HepG2 (cell line): ENCODE data around the gene GALR1. TPM values are rescaled to one million over a fixed set of nuclear protein-coding genes. Genes with fewer than 3 reads are reported as not detected.

Experiments
- ATAC-seq: fragments of 200-7000 bp; cut with Tn5 transposase; 3 replicates; pipeline ENCODE4 v1.9.1; 2020; ENCODE audit warnings: mild to moderate bottlenecking, moderate library complexity
- BruUV-seq: library from RNA; stranded (reverse); fragments of 400-500 nt; replicated peaks from 2 replicates; lab custom pipeline; 2021; lab: Mats Ljungman, UMichigan
- CTCF ChIA-PET: fragments of 300-600 bp; formaldehyde crosslinking; extraction: SDS; loops from one replicate; lab custom pipeline; 2021; ENCODE audit warnings: low total read pairs, inconsistent platforms, low intra/inter-chr PET ratio; lab: Yijun Ruan, JAX
- POLR2A ChIA-PET: fragments of 350-600 bp; sonication (Branson Sonifier 250); formaldehyde crosslinking; loops from one replicate; lab custom pipeline; 2020; ENCODE audit warnings: antibody characterized with exemption, inconsistent platforms; lab: Yijun Ruan, JAX
- DNase-seq: peaks from one replicate; pipeline ENCODE4 v3.0.0-alpha.2; 2015; ENCODE audit warnings: low spot score
- FAIRE-seq: peaks from 3 replicates; lab custom pipeline; 2011; peaks lifted over from hg19 to GRCh38; lab: Jason Lieb, UNC
- H2AFZ ChIP-seq: one replicate; pipeline ENCODE4 v1.6.1; 2011; ENCODE audit warnings: low read length, inconsistent platforms
- H3K27ac ChIP-seq: fragments of 300-600 bp; 3 replicates; pipeline ENCODE4 v1.8.0; 2011; ENCODE audit warnings: mixed run types, mild to moderate bottlenecking, mixed read lengths, low read length, inconsistent platforms; ENCODE audit not compliant: insufficient read depth; ENCODE audit errors: extremely low read length
- H3K27me3 ChIP-seq, 2 experiments: fragments of 200-600 bp in 1 of 2; 2 replicates in 1 of 2; 3 replicates in 1 of 2; pipeline versions ENCODE4 v1.6.0 to v1.8.0; 2011; ENCODE audit warnings: low read length in 2 of 2, mild to moderate bottlenecking in 2 of 2, moderate library complexity in 2 of 2, inconsistent platforms in 1 of 2; ENCODE audit not compliant: insufficient read depth in 2 of 2, control insufficient read depth in 1 of 2
- H3K36me3 ChIP-seq, 2 experiments: fragments of 200-600 bp in 1 of 2; replicated peaks in 1 of 2; 2 replicates in 1 of 2; 3 replicates in 1 of 2; pipeline versions ENCODE4 v1.5.1 to v1.8.0; 2011; ENCODE audit warnings: low read length in 2 of 2, inconsistent platforms in 1 of 2; ENCODE audit not compliant: insufficient read depth in 2 of 2, control insufficient read depth in 1 of 2
- H3K4me1 ChIP-seq: 2 replicates; pipeline ENCODE4 v1.5.1; 2012; ENCODE audit warnings: low read length, inconsistent platforms; ENCODE audit not compliant: insufficient read depth
- H3K4me2 ChIP-seq: 2 replicates; pipeline ENCODE4 v1.6.0; 2011; ENCODE audit warnings: low read depth, low read length, inconsistent platforms
- H3K4me3 ChIP-seq, 3 experiments: fragments of 200-600 bp in 1 of 3; sonication (generic), shearing (Covaris generic) in 1 of 3; replicated peaks in 1 of 3; 2 replicates each; pipeline ENCODE4 v1.5.1; 2011 to 2016; ENCODE audit warnings: low read length in 3 of 3, inconsistent platforms in 2 of 3, low read depth in 2 of 3, mild to moderate bottlenecking in 2 of 3, control low read depth in 1 of 3, mixed read lengths in 1 of 3; ENCODE audit not compliant: insufficient read depth in 1 of 3
- H3K79me2 ChIP-seq: one replicate; pipeline ENCODE4 v1.6.1; 2011; ENCODE audit warnings: low read length, inconsistent platforms; ENCODE audit not compliant: insufficient read depth
- H3K9ac ChIP-seq: 2 replicates; pipeline ENCODE4 v1.6.0; 2011; ENCODE audit warnings: mild to moderate bottlenecking, low read depth, low read length, inconsistent platforms; ENCODE audit not compliant: insufficient read depth
- H3K9me3 ChIP-seq: 2 replicates; pipeline ENCODE4 v1.5.1; 2012; ENCODE audit warnings: mild to moderate bottlenecking, low read length
- H4K20me1 ChIP-seq: 2 replicates; pipeline ENCODE4 v1.6.0; 2011; ENCODE audit warnings: inconsistent platforms, mild to moderate bottlenecking, low read length, moderate library complexity; ENCODE audit not compliant: insufficient read depth
- ARNT ChIP-seq: fragments of 450-650 bp; IDR thresholded peaks from 2 replicates; pipeline ENCODE4 v1.6.1; 2017
- BRCA1 ChIP-seq: sonication (generic); formaldehyde crosslinking; IDR thresholded peaks from 2 replicates; pipeline ENCODE4 v1.4.0; 2020; ENCODE audit warnings: missing genetic modification reagents
- CHCHD3 ChIP-seq: sonication (generic); formaldehyde crosslinking; IDR thresholded peaks from 2 replicates; pipeline ENCODE4 v1.8.0; 2022; ENCODE audit warnings: mild to moderate bottlenecking, missing genetic modification reagents, moderate library complexity
- FOXJ3 ChIP-seq: sonication (generic); formaldehyde crosslinking; IDR thresholded peaks from 2 replicates; pipeline ENCODE4 v1.4.0; 2020; ENCODE audit warnings: missing genetic modification reagents, mild to moderate bottlenecking, borderline replicate concordance
- GATAD1 ChIP-seq: IDR thresholded peaks from 2 replicates; pipeline ENCODE4 v1.6.1; 2016; ENCODE audit warnings: missing genetic modification reagents, missing compliant biosample characterization
- GPN1 ChIP-seq: sonication (generic); formaldehyde crosslinking; IDR thresholded peaks from 2 replicates; pipeline ENCODE4 v1.5.1; 2020; ENCODE audit warnings: missing genetic modification reagents, borderline replicate concordance
- KAT2B ChIP-seq: fragments of 150-350 bp; IDR thresholded peaks from 2 replicates; pipeline ENCODE4 v1.6.1; 2014; ENCODE audit warnings: low read depth, low read length, borderline replicate concordance
- KLF13 ChIP-seq: sonication (generic); formaldehyde crosslinking; IDR thresholded peaks from 2 replicates; pipeline ENCODE4 v1.4.0; 2020; ENCODE audit warnings: mild to moderate bottlenecking, missing genetic modification reagents
- MAFK ChIP-seq, 2 experiments: IDR thresholded peaks in 1 of 2; conservative IDR thresholded peaks in 1 of 2; 2 replicates each; pipeline ENCODE4 v1.6.1; 2011; ENCODE audit warnings: improper control_type of control experiment in 2 of 2, low read length in 2 of 2
- REPIN1 ChIP-seq: sonication (generic); formaldehyde crosslinking; IDR thresholded peaks from 2 replicates; pipeline ENCODE4 v1.8.0; 2022; ENCODE audit warnings: missing genetic modification reagents, low read depth, mild to moderate bottlenecking, borderline replicate concordance
- SETDB1 ChIP-seq: sonication (generic); formaldehyde crosslinking; IDR thresholded peaks from 2 replicates; pipeline ENCODE4 v1.5.1; 2020; ENCODE audit warnings: missing genetic modification reagents, mild to moderate bottlenecking, borderline replicate concordance
- TSC22D2 ChIP-seq: sonication (generic); formaldehyde crosslinking; IDR thresholded peaks from 2 replicates; pipeline ENCODE4 v1.5.1; 2020; ENCODE audit warnings: missing genetic modification reagents, mild to moderate bottlenecking, borderline replicate concordance
- ZNF143 ChIP-seq: sonication (generic); formaldehyde crosslinking; IDR thresholded peaks from 2 replicates; pipeline ENCODE4 v1.4.0; 2020; ENCODE audit warnings: missing genetic modification reagents
- ZNF256 ChIP-seq: sonication (generic); formaldehyde crosslinking; conservative IDR thresholded peaks from 2 replicates; pipeline ENCODE4 v1.4.0; 2020; ENCODE audit warnings: missing genetic modification reagents
- ZNF34 ChIP-seq: sonication (generic); formaldehyde crosslinking; IDR thresholded peaks from 2 replicates; pipeline ENCODE4 v1.4.0; 2020; ENCODE audit warnings: mild to moderate bottlenecking, missing genetic modification reagents, borderline replicate concordance
- ZNF672 ChIP-seq: sonication (generic); formaldehyde crosslinking; IDR thresholded peaks from 2 replicates; pipeline ENCODE4 v1.8.1; 2022; ENCODE audit warnings: missing genetic modification reagents
- ZSCAN20 ChIP-seq: sonication (generic); formaldehyde crosslinking; IDR thresholded peaks from 2 replicates; pipeline ENCODE4 v1.4.0; 2020; ENCODE audit warnings: missing genetic modification reagents, mild to moderate bottlenecking, borderline replicate concordance
- WGBS: methylation state at CpG from one replicate; pipeline ENCODE4 v1.1.6; 2017; ENCODE audit warnings: low lambda C conversion rate; 5-methylcytosine and 5-hydroxymethylcytosine counted together
- in situ Hi-C: cut with HindIII; loops from 2 replicates; pipeline ENCODE4 v1.10.0; 2017; ENCODE audit warnings: low pct_unique_long_range_greater_than_20kb; ENCODE audit not compliant: extremely low pct_ligation_motif_present
- intact Hi-C: fragments of 100-400 bp; cut with micrococcal nuclease; formaldehyde crosslinking; loops from one replicate; pipeline ENCODE4 v1.10.0; 2022; ENCODE audit not compliant: unreplicated experiment
- polyA plus RNA-seq, 8 experiments: library from polyadenylated mRNA; depleted of rRNA in 3 of 8; stranded (reverse) in 7 of 8; unstranded in 1 of 8; fragments of >200 nt; fragmentation: Illumina TruSeq in 4 of 8; extraction: Trizol in 4 of 8; gene quantifications; 2 replicates each; pipeline versions ENCODE4 v1.2.1 to v1.2.3, GENCODE V29; 2011 to 2016; ENCODE audit warnings: low read depth in 4 of 8, missing spikeins in 1 of 8, mixed read lengths in 1 of 8; ENCODE audit not compliant: insufficient read depth in 1 of 8
- total RNA-seq, 5 experiments: library from RNA; depleted of rRNA; stranded (reverse); fragments of >200 nt; fragmentation: Illumina TruSeq; extraction: Trizol; gene quantifications; 2 replicates each; pipeline ENCODE4 v1.2.3, GENCODE V29; 2016; ENCODE audit warnings: low read depth in 1 of 5
- TF ChIP-seq, protein P1 (sequence below): sonication (generic); formaldehyde crosslinking; IDR thresholded peaks from 2 replicates; pipeline ENCODE4 v1.9.0; 2022; ENCODE audit warnings: missing genetic modification reagents, mild to moderate bottlenecking, borderline replicate concordance
- TF ChIP-seq, protein P2 (sequence below): IDR thresholded peaks from 2 replicates; pipeline ENCODE4 v1.6.1; 2018; ENCODE audit warnings: missing genetic modification reagents
- TF ChIP-seq, protein P3 (sequence below): sonication (generic); formaldehyde crosslinking; IDR thresholded peaks from 2 replicates; pipeline ENCODE4 v1.4.0; 2020; ENCODE audit warnings: missing genetic modification reagents

GALR1 gene
- total and polyA plus RNA-seq, 2 of the 13 experiments (the other 11 are each of a cell fraction or from before 2014, with no cell fraction given): not detected

DNA sequence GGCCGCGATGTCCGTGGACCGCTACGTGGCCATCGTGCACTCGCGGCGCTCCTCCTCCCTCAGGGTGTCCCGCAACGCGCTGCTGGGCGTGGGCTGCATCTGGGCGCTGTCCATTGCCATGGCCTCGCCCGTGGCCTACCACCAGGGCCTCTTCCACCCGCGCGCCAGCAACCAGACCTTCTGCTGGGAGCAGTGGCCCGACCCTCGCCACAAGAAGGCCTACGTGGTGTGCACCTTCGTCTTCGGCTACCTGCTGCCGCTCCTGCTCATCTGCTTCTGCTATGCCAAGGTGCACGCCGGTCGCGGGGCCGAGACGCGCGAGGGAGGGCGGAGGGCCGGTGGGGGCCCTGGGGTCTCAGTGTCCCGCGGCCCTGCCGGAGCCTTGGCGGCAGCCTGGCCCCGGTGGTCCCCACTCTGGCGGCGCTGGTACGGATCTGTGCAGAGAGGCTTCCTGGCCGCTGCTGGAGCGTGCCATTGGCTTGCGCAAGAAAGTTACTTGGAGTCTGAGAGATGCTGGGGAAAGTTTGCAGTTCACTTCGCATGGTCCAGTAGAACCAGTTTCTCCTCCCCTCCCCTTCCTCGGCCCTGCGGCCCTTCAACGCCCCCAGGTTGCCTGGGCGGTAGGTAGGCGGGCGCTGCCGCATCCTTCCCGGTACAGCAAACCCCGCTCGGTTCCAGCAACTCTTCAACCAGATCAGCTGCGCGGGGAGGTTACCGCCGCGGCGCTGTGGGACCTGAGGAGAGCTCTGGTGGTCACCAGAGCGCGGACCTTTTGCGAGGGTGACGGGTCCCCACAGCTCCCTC lies 1.5 kb downstream of the GALR1 start:
- ATAC-seq (no peak), DNase-seq (no peak), FAIRE-seq (no peak)
- WGBS: 53% methylated on average over 36 of the region's 67 CpGs
- no peak for TF ChIP-seq ZNF34 (CRISPR knock-in tag)
- no peak for TF ChIP-seq ZNF143 (CRISPR knock-in tag)
- TF ChIP-seq KAT2B: no peak
- no peak for TF ChIP-seq GPN1 (CRISPR knock-in tag)
- TF ChIP-seq ZNF672 (CRISPR knock-in tag): no peak
- TF ChIP-seq CHCHD3 (CRISPR knock-in tag): no peak
- TF ChIP-seq, protein P1, sequence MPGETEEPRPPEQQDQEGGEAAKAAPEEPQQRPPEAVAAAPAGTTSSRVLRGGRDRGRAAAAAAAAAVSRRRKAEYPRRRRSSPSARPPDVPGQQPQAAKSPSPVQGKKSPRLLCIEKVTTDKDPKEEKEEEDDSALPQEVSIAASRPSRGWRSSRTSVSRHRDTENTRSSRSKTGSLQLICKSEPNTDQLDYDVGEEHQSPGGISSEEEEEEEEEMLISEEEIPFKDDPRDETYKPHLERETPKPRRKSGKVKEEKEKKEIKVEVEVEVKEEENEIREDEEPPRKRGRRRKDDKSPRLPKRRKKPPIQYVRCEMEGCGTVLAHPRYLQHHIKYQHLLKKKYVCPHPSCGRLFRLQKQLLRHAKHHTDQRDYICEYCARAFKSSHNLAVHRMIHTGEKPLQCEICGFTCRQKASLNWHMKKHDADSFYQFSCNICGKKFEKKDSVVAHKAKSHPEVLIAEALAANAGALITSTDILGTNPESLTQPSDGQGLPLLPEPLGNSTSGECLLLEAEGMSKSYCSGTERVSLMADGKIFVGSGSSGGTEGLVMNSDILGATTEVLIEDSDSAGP (CRISPR knock-in tag): no peak
- TF ChIP-seq SETDB1 (CRISPR knock-in tag): no peak
- no peak for TF ChIP-seq MAFK (conservative IDR thresholded peaks at IDR 0.05 in 1 of 2, IDR thresholded peaks at IDR 0.05 in 1 of 2; ENCODE audit: low read length in 2 of 2)
- TF ChIP-seq KLF13 (CRISPR knock-in tag): no peak
- no peak for TF ChIP-seq GATAD1 (CRISPR knock-in tag)
- TF ChIP-seq, protein P2, sequence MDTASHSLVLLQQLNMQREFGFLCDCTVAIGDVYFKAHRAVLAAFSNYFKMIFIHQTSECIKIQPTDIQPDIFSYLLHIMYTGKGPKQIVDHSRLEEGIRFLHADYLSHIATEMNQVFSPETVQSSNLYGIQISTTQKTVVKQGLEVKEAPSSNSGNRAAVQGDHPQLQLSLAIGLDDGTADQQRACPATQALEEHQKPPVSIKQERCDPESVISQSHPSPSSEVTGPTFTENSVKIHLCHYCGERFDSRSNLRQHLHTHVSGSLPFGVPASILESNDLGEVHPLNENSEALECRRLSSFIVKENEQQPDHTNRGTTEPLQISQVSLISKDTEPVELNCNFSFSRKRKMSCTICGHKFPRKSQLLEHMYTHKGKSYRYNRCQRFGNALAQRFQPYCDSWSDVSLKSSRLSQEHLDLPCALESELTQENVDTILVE (CRISPR knock-in tag): no peak
- no peak for TF ChIP-seq TSC22D2 (CRISPR knock-in tag)
- no peak for TF ChIP-seq REPIN1
- no peak for TF ChIP-seq ARNT
- TF ChIP-seq FOXJ3: no peak
- TF ChIP-seq, protein P3, sequence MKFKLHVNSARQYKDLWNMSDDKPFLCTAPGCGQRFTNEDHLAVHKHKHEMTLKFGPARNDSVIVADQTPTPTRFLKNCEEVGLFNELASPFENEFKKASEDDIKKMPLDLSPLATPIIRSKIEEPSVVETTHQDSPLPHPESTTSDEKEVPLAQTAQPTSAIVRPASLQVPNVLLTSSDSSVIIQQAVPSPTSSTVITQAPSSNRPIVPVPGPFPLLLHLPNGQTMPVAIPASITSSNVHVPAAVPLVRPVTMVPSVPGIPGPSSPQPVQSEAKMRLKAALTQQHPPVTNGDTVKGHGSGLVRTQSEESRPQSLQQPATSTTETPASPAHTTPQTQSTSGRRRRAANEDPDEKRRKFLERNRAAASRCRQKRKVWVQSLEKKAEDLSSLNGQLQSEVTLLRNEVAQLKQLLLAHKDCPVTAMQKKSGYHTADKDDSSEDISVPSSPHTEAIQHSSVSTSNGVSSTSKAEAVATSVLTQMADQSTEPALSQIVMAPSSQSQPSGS (CRISPR knock-in tag): no peak
- TF ChIP-seq ZSCAN20: no peak
- TF ChIP-seq ZNF256 (CRISPR knock-in tag): no peak
- no peak for TF ChIP-seq BRCA1 (CRISPR knock-in tag)
- no peak overlapping the region for H2AFZ ChIP-seq
- H3K9me3 ChIP-seq: no peaks in the 10 kb centered on the region
- no peaks in the 10 kb centered on the region for H3K4me1 ChIP-seq
- POLR2A ChIA-PET: no interaction called here
- H3K79me2 ChIP-seq: no peaks in the 10 kb centered on the region
- H4K20me1 ChIP-seq: no peaks in the 10 kb centered on the region
- no TSS peak for BruUV-seq
- H3K4me2 ChIP-seq: no peak overlapping the region
- CTCF ChIA-PET: no interaction called here
- H3K27ac ChIP-seq: no peak overlapping the region
- in situ Hi-C loops (no loop called here), intact Hi-C loops (no loop called here)
- no peaks in the 10 kb centered on the region for H3K36me3 ChIP-seq
- no peak overlapping the region for H3K9ac ChIP-seq
- no peak overlapping the region for H3K4me3 ChIP-seq
- H3K27me3 ChIP-seq: peaks cover 1 to 23% of the 10 kb centered on the region in 2 experiments; a peak in 3 of 5 replicates
